GM19438 (cell line): ENCODE data around the gene DENR.
A peak's percentile ranks its signal among the peaks of the same experiment; 100 is the strongest.
"Not testable (repeated sequence)": the region's sequence is repeated elsewhere in the genome, so short reads cannot be mapped to it uniquely, and the experiment has no call there.

Source experiments
- ATAC-seq: cut with Tn5 transposase; IDR thresholded peaks from one replicate; pipeline ENCODE4 v1.9.1; 2021; ENCODE audit warnings: low read depth; ENCODE audit not compliant: unreplicated experiment

Gene DENR

DNA sequence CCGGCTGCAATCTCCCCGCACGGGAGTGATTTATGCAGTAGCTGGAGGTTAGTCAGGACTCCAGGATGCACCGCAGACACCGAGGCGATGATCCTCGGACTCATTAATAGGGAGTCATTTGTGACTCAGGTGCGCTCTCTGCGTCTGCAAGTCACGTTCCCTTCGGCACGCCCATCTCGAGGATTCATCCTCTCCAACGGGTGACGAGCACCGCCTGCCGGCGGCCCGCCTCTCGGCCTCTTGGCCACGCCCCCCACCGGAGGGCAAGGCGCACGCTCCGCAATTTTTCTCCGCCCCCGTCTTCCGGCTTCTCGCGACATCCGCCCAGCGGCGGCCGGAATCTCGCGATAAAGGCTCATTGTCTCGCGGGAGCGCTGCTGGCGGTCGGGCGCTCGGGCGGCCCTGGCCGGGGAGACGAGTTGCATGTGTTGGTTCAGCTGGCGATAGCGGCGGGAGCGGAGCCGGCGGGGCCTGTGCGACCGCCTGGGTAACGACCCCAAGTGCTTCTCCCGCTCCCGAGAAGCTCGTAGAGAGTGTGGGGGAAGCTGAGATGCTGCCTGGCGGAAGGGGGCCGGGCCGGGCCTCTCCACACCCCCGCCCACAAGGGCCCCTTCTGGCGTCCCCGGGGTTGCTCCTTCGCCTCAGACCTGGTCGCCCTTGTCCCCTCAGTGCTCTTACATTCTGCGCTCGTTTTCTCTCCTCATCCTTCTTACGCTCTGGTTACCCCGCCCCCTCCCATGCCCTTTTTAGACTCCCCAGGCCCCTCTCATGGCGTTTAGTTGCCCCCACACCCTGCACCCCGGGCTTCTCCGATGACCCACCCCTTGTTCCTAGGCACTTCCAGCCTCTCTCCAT lies at the start of gene DENR:
Gene DENR (plus strand): TSS at position 361 of the 855 bp plus-strand sequence. CDS start 878 bp downstream, outside the sequence.
- ATAC-seq: peak; percentile 90

- not testable (repeated sequence) for ATAC-seq
Measured at GRCh38 chr12:122702890-122703611, 49.6 kb upstream of the DENR start, which contains the start of gene HCAR2. TSS of gene HCAR2 (minus strand) at chr12:122703357. CDS start at chr12:122703283, 74 bp downstream.

GRCh38 chr12:122703841-122704240 lies 48.8 kb upstream of the DENR start:
- not testable (repeated sequence) for ATAC-seq

- not testable (repeated sequence) for ATAC-seq
Measured at GRCh38 chr12:122709287-122709686, 43.3 kb upstream of the DENR start.

DNA sequence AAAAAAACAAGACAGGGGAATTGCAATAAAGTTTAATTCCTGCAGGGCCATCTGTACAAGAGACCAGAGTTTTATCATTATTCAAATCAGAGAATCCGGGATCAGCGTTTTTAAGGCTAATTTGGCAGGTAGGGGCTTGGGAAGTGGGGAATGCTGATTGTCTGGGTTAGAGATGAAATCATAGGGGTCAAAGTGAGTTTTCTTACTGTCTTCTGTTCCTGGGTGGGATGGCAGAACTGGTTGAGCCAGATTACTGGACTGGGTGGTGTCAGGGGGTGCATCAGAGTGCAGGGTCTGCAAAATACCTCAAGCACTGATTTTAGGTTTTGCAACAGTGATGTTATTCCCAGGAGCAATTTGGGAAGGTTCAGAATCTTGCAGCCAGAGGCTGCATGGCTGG lies 42.3 kb upstream of the DENR start:
- ATAC-seq: not testable (repeated sequence)

- ATAC-seq: not testable (repeated sequence)
Measured at GRCh38 chr12:122711266-122711665, 41.4 kb upstream of the DENR start.

DNA sequence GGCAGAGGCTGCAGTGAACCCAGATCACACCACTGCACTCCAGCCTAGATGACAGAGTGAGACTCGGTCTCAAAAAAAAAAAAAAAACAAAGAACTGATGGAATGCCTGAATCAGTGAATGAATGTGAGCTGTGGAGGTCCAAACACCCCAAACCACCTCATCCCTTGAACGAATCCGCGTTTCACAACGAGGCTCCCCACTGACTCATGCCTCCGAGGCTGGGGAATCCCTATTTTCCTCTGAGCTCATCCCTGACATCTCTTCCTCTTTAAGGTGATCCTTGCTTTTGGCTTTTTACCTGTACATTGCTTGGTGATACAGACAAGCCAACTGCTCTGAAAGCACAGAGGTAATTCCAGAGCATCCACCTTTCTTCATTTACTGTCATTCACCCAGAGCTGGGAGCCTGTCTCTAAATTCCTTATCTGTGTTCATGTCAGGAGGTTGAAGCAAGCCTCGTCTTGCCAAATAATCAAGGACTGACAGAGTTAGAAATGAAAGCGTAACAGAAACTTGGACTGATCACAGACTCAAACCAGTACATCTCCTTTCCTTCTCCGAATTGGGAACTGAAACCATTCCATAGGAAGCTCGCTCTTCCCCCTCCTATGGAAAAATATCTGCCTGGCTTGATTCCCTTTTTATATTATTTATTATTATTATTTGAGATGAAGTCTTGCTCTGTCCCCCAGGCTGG lies 39.0 kb upstream of the DENR start:
- ATAC-seq: not testable (repeated sequence)

- ATAC-seq: not testable (repeated sequence)
Measured at GRCh38 chr12:122715211-122715610, 37.4 kb upstream of the DENR start.

DNA sequence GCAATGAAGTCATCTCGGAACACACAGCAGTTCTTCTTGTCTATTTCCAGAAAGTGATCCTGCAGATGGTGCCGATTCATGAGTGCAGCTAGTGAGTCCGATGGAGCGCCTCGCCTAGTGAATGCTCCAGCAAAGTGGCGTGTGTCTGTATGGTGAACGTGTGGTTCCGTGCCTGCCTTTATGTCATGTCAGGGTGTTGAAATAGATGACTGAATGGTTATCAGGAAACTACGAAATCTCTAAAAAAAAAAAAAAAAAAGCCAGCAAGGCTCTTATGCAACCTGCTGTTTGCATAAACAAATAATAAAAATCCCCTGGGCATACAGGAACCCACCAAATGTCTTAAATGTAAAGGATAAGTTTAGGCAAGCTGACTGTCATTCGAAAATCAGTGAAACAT lies 36.0 kb upstream of the DENR start, which contains the start of gene HCAR3:
Gene HCAR3 (minus strand): TSS at position 154 of the 400 bp plus-strand sequence. CDS start 74 bp downstream, at position 80.
- ATAC-seq: not testable (repeated sequence)

DNA sequence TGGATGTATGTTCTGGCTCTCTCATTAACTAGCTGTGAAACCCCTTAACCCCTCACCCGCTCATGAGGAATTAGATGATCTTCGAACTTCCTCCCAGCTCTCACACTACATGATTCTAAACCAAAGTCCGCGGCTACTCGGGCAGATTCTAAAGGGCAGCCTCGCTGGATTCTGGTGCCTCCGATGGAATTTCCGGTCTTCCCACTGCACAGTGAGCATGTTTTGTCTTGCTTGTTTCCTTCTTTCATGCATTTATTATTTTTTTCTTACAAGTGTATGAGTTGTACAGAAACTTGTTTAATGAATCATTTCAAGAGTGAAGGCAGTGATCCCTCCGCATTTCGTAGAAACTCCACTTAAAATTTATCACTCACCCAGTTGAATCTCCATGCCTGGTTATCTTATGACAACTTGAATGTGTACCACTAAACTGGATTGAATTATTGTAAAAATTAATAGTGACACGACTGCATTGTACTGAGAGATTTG lies 31.5 kb upstream of the DENR start:
- ATAC-seq: no peak

DNA sequence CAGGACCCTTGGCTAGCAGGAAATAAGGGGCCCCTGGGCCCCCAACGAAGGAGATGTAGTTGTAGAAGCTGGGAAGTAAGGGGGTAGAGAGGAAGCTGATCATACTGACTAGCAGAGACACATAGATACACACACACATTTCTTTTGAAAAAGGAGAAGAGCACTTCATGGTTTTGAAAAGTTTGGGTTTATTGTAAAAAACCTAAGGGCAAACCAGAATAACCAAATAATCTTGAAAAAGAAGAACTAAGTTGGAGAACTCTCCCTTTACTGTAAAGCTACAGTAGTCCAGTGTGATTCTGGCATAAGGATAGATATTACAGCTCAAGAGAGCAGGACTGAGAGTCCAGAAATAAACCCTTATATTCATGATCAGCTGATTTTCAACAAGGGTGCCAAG lies 30.2 kb upstream of the DENR start:
- ATAC-seq: no peak

- no peak for ATAC-seq
Measured at GRCh38 chr12:122724641-122725243, 27.9 kb upstream of the DENR start.

- ATAC-seq: no peak
Measured at GRCh38 chr12:122725452-122726079, 27.1 kb upstream of the DENR start.

GRCh38 chr12:122726080-122726558 lies 26.5 kb upstream of the DENR start:
- no peak for ATAC-seq

DNA sequence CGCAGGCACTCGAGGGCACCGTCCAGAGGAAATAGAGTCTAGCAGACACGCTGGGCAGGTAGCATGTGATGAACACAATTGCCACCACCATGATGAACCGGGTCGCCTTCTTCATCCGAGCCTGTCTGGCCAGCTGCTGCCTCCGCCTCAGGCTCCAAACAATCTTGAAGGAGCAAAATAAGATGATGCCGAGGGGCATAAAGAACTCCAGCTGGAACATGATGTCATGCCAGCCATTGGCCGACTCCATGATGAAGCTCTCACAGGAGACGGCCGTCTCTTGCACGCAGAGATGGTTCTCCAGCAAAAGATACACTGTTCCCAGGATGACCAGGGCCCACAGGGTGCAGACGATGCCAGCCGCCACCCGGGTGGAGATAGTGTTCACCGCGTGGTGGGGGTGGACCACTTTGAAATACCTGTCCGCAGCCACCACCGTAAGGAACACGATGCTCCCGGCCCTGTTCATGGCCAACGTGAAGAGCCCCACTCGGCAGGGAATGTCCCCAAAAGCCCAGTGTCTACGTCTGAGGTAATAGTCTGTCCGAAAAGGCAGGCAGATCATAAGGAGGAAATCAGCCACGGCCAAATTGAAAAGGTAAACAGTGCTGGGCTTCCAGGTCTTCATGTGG lies 22.9 kb upstream of the DENR start:
- no peak for ATAC-seq

GRCh38 chr12:122730215-122731014 lies 22.2 kb upstream of the DENR start, which contains the start of gene HCAR1:
TSS of gene HCAR1 (minus strand) at chr12:122730844. CDS start at chr12:122730339, 505 bp downstream.
- ATAC-seq: no peak

- no peak for ATAC-seq
Measured at GRCh38 chr12:122732170-122732569, 20.5 kb upstream of the DENR start.

GRCh38 chr12:122732611-122733010 lies 20.0 kb upstream of the DENR start:
- ATAC-seq: no peak
